Measurements from ENCODE around the gene KRT86.

DNA sequence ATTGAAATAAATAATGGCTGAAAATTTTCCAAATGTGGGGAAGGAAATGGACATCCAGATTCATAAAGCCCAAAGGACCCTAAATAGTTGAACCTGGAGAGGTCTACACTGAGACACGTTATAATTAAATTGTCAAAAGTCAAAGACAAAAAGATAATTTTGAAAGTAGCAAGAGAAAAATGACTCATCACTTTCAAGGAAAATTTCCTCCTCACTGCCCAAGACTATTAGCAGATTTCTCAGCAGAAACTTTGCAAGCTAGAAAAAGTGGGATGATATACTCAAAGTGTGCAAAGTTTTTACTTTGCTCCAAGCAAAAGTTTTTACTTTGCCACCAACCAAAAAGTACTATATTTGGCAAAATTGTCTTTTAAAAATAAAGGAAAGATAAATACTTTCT is 62.6 kb downstream of the KRT86 start:
- TF ChIP-seq, protein P1, sequence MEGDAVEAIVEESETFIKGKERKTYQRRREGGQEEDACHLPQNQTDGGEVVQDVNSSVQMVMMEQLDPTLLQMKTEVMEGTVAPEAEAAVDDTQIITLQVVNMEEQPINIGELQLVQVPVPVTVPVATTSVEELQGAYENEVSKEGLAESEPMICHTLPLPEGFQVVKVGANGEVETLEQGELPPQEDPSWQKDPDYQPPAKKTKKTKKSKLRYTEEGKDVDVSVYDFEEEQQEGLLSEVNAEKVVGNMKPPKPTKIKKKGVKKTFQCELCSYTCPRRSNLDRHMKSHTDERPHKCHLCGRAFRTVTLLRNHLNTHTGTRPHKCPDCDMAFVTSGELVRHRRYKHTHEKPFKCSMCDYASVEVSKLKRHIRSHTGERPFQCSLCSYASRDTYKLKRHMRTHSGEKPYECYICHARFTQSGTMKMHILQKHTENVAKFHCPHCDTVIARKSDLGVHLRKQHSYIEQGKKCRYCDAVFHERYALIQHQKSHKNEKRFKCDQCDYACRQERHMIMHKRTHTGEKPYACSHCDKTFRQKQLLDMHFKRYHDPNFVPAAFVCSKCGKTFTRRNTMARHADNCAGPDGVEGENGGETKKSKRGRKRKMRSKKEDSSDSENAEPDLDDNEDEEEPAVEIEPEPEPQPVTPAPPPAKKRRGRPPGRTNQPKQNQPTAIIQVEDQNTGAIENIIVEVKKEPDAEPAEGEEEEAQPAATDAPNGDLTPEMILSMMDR (IDR thresholded peaks at IDR 0.05; ENCODE audit: low read depth, low read length, poor library complexity, severe bottlenecking) = no peak
- TF ChIP-seq EZH2phosphoT487 (IDR thresholded peaks at IDR 0.05; ENCODE audit: borderline replicate concordance, low read length) = no peak
